Loucy (cell line): Measurements from ENCODE around the gene TRIM47.

ENCODE experiments used
- CTCF ChIP-seq: fragments of 200-600 bp; sonication (generic); conservative IDR thresholded peaks from 2 replicates; pipeline ENCODE4 v1.5.1; 2014; ENCODE audit warnings: mild to moderate bottlenecking, antibody characterized with exemption, low read length
- EZH2phosphoT487 ChIP-seq: fragments of 200-600 bp; IDR thresholded peaks from 2 replicates; pipeline ENCODE4 v1.6.1; 2018; ENCODE audit warnings: antibody characterized with exemption, mild to moderate bottlenecking, moderate library complexity, borderline replicate concordance

GRCh38 chr17:75899353-75899752, 21.0 kb upstream of the TRIM47 start:
- TF ChIP-seq CTCF (no peak), EZH2phosphoT487 (no peak)
